A673 (cell line): ENCODE data around the gene IL1RN. TPM values are rescaled to one million over a fixed set of nuclear protein-coding genes. Genes with fewer than 3 reads are reported as not detected.

Experiments used
- BruUV-seq: library from RNA; stranded (reverse); fragments of 400-500 nt; replicated peaks from 2 replicates; lab custom pipeline; 2021; lab: Mats Ljungman, UMichigan
- CTCF ChIA-PET: fragments of 300-600 bp; sonication (Branson Sonifier 250); formaldehyde crosslinking; loops from one replicate; lab custom pipeline; 2022; ENCODE audit warnings: antibody characterized with exemption; lab: Charles Lee
- POLR2A ChIA-PET: fragments of 300-600 bp; sonication (Branson Sonifier 250); formaldehyde crosslinking; loops from one replicate; lab custom pipeline; 2022; ENCODE audit warnings: antibody characterized with exemption; ENCODE audit not compliant: low non-redundant PET; lab: Charles Lee
- DNase-seq: peaks from one replicate; pipeline ENCODE4 v3.0.0-alpha.2; 2015; ENCODE audit warnings: low spot score
- H3K27ac ChIP-seq: fragments of 200-600 bp; sonication (generic); 2 replicates; pipeline ENCODE4 v1.5.1; 2016; ENCODE audit warnings: mixed run types, low read depth, mild to moderate bottlenecking, mixed read lengths, antibody characterized with exemption, low read length; ENCODE audit not compliant: poor library complexity, severe bottlenecking
- H3K27me3 ChIP-seq: fragments of 200-600 bp; sonication (generic); replicated peaks from 2 replicates; pipeline ENCODE4 v1.6.1; 2017; ENCODE audit warnings: mixed run types, low read depth, mild to moderate bottlenecking, mixed read lengths, antibody characterized with exemption, low read length; ENCODE audit not compliant: insufficient read depth, poor library complexity
- H3K36me3 ChIP-seq: fragments of 200-600 bp; sonication (generic); 2 replicates; pipeline ENCODE4 v1.6.1; 2016; ENCODE audit warnings: mixed run types, mild to moderate bottlenecking, mixed read lengths, antibody characterized with exemption, low read length; ENCODE audit not compliant: insufficient read depth, poor library complexity, severe bottlenecking
- H3K4me1 ChIP-seq: fragments of 200-600 bp; sonication (generic); 2 replicates; pipeline ENCODE4 v1.6.1; 2017; ENCODE audit warnings: mixed run types, mild to moderate bottlenecking, mixed read lengths, antibody characterized with exemption, low read length; ENCODE audit not compliant: insufficient read depth, poor library complexity, severe bottlenecking
- H3K4me3 ChIP-seq: fragments of 200-600 bp; sonication (generic); 2 replicates; pipeline ENCODE4 v1.5.1; 2016; ENCODE audit warnings: low read depth, mixed run types, mild to moderate bottlenecking, mixed read lengths, low read length; ENCODE audit not compliant: poor library complexity, severe bottlenecking
- H3K9me3 ChIP-seq: fragments of 200-600 bp; sonication (generic); 2 replicates; pipeline ENCODE4 v1.6.1; 2016; ENCODE audit warnings: mixed run types, low read depth, mild to moderate bottlenecking, mixed read lengths, antibody characterized with exemption, low read length; ENCODE audit not compliant: poor library complexity, severe bottlenecking
- CTCF ChIP-seq: fragments of 300-800, 200-600 bp; sonication (generic); conservative IDR thresholded peaks from 2 replicates; pipeline ENCODE4 v1.5.1; 2017; ENCODE audit warnings: low read depth, mild to moderate bottlenecking, antibody characterized with exemption, low read length, moderate library complexity, mixed read lengths
- EZH2 ChIP-seq: fragments of 200-600 bp; sonication (generic); IDR thresholded peaks from 2 replicates; pipeline ENCODE4 v1.6.1; 2017; ENCODE audit warnings: borderline replicate concordance, low read depth, mild to moderate bottlenecking, mixed read lengths, antibody characterized with exemption, low read length; ENCODE audit not compliant: poor library complexity, severe bottlenecking
- intact Hi-C: fragments of 100-400 bp; cut with micrococcal nuclease; formaldehyde crosslinking; loops from one replicate; pipeline ENCODE4 v1.10.0; 2022; ENCODE audit not compliant: unreplicated experiment
- total RNA-seq: library from RNA; stranded (reverse); gene quantifications from 2 replicates; pipeline ENCODE4 v1.2.3, GENCODE V29; 2021

IL1RN gene
- total RNA-seq, 1 experiment from 2014 or later: not detected

GRCh38 chr2:113122364-113122763, 5.0 kb upstream of the IL1RN start:
- H3K4me1 ChIP-seq: no peaks in the 10 kb centered on the region
- no peak for DNase-seq
- TF ChIP-seq CTCF: no peak
- no peak for TF ChIP-seq EZH2
- H3K4me3 ChIP-seq: no peak overlapping the region
- ChIA-PET CTCF (no interaction called here), POLR2A (no interaction called here)
- no peak overlapping the region for H3K27ac ChIP-seq
- no TSS peak for BruUV-seq
- H3K36me3 ChIP-seq: no peaks in the 10 kb centered on the region
- H3K27me3 ChIP-seq: peaks cover 15% of the 10 kb centered on the region
- intact Hi-C loops: no loop called here
- H3K9me3 ChIP-seq: no peaks in the 10 kb centered on the region

GRCh38 chr2:113123726-113124125, 3.7 kb upstream of the IL1RN start:
- CTCF ChIA-PET: no interaction called here
- no peak overlapping the region for H3K4me3 ChIP-seq
- POLR2A ChIA-PET: interaction anchor here (0.7 kb wide), 1 partner anchor 53 kb away, joined by 3 read pairs; no protein-coding TSS in a partner anchor
- intact Hi-C loops: no loop called here
- H3K9me3 ChIP-seq: no peaks in the 10 kb centered on the region
- H3K27ac ChIP-seq: no peak overlapping the region
- TF ChIP-seq EZH2 (no peak), CTCF (no peak)
- BruUV-seq: no TSS peak
- no peaks in the 10 kb centered on the region for H3K4me1 ChIP-seq
- DNase-seq: no peak
- H3K27me3 ChIP-seq: peaks cover 15% of the 10 kb centered on the region
- H3K36me3 ChIP-seq: no peaks in the 10 kb centered on the region

- H3K36me3 ChIP-seq: no peaks in the 10 kb centered on the region
- POLR2A ChIA-PET: no interaction called here
- DNase-seq: no peak
- H3K27me3 ChIP-seq: peaks cover 15% of the 10 kb centered on the region
- no peaks in the 10 kb centered on the region for H3K4me1 ChIP-seq
- H3K4me3 ChIP-seq: no peak overlapping the region
- BruUV-seq: no TSS peak
- H3K27ac ChIP-seq: no peak overlapping the region
- no peaks in the 10 kb centered on the region for H3K9me3 ChIP-seq
- no peak for TF ChIP-seq EZH2
- TF ChIP-seq CTCF: no peak
- intact Hi-C loops: no loop called here
- CTCF ChIA-PET: no interaction called here
These were observed 3.0 kb upstream of the IL1RN start for GRCh38 chr2:113124181-113124961.
